PC-3 (cell line): ENCODE measurements around the gene CYP8B1. TPM values are rescaled to one million over a fixed set of nuclear protein-coding genes. Genes with fewer than 3 reads are reported as not detected.

Experiments used
- ATAC-seq: fragments of 200-7000 bp; cut with Tn5 transposase; 2 replicates; pipeline ENCODE4 v1.9.1; 2020; ENCODE audit warnings: mild to moderate bottlenecking, moderate library complexity
- BruUV-seq: library from RNA; stranded (reverse); fragments of 400-500 nt; replicated peaks from 2 replicates; lab custom pipeline; 2021; lab: Mats Ljungman, UMichigan
- CTCF ChIA-PET: fragments of 300-600 bp; sonication (Branson Sonifier 250); formaldehyde crosslinking; loops from one replicate; lab custom pipeline; 2022; ENCODE audit warnings: antibody characterized with exemption; lab: Charles Lee
- POLR2A ChIA-PET: fragments of 300-600 bp; sonication (Branson Sonifier 250); formaldehyde crosslinking; loops from one replicate; lab custom pipeline; 2022; ENCODE audit warnings: antibody characterized with exemption; ENCODE audit not compliant: unreplicated experiment; lab: Charles Lee
- DNase-seq: peaks from one replicate; pipeline ENCODE4 v3.0.0-alpha.2; 2015
- H2AFZ ChIP-seq: fragments of 300-600 bp; sonication (generic); 2 replicates; pipeline ENCODE4 v1.6.0; 2016; ENCODE audit warnings: antibody characterized with exemption, low read length
- H3F3A ChIP-seq: fragments of 300-600 bp; sonication (generic); one replicate; pipeline ENCODE4 v1.6.0; 2017; ENCODE audit warnings: antibody characterized with exemption, low read length, control low read depth, mild to moderate bottlenecking; ENCODE audit not compliant: unreplicated experiment
- H3K27ac ChIP-seq: fragments of 300-600 bp; sonication (generic); 2 replicates; pipeline ENCODE4 v1.5.1; 2016; ENCODE audit warnings: mild to moderate bottlenecking, low read length
- H3K27me3 ChIP-seq: fragments of 300-600 bp; sonication (generic); 2 replicates; pipeline ENCODE4 v1.6.1; 2016; ENCODE audit warnings: low read length, mixed read lengths
- H3K36me3 ChIP-seq: fragments of 300-600 bp; sonication (generic); 2 replicates; pipeline ENCODE4 v1.6.1; 2016; ENCODE audit warnings: low read depth, mixed run types, low read length, mixed read lengths
- H3K4me1 ChIP-seq: fragments of 300-600 bp; sonication (generic); 2 replicates; pipeline ENCODE4 v1.5.1; 2016; ENCODE audit warnings: low read length; ENCODE audit not compliant: insufficient read depth
- H3K4me2 ChIP-seq: fragments of 300-600 bp; sonication (generic); 2 replicates; pipeline ENCODE4 v1.6.0; 2016; ENCODE audit warnings: low read length
- H3K4me3 ChIP-seq: fragments of 300-600 bp; sonication (generic); 2 replicates; pipeline ENCODE4 v1.5.1; 2016; ENCODE audit warnings: mild to moderate bottlenecking, low read length, mixed read lengths
- H3K79me2 ChIP-seq: fragments of 300-600 bp; sonication (generic); 2 replicates; pipeline ENCODE4 v1.6.1; 2017; ENCODE audit warnings: low read length, mixed read lengths
- H3K9ac ChIP-seq: fragments of 300-600 bp; sonication (generic); 2 replicates; pipeline ENCODE4 v1.6.0; 2016; ENCODE audit warnings: mild to moderate bottlenecking, low read length
- H3K9me2 ChIP-seq: fragments of 300-600 bp; sonication (generic); replicated peaks from 2 replicates; pipeline ENCODE4 v1.6.1; 2016; ENCODE audit warnings: mixed run types, low read length, mixed read lengths
- H3K9me3 ChIP-seq: fragments of 300-600 bp; sonication (generic); 2 replicates; pipeline ENCODE4 v1.6.1; 2016; ENCODE audit warnings: low read length, mixed read lengths
- H4K20me1 ChIP-seq: fragments of 300-600 bp; sonication (generic); 2 replicates; pipeline ENCODE4 v1.6.1; 2016; ENCODE audit warnings: low read length, mixed read lengths
- EZH2 ChIP-seq: fragments of 300-600 bp; sonication (generic); IDR thresholded peaks from one replicate; pipeline ENCODE4 v1.6.1; 2017; ENCODE audit warnings: antibody characterized with exemption, mild to moderate bottlenecking, low read length; ENCODE audit not compliant: unreplicated experiment
- EZH2phosphoT487 ChIP-seq: fragments of 300-600 bp; sonication (generic); IDR thresholded peaks from 2 replicates; pipeline ENCODE4 v1.6.1; 2018; ENCODE audit warnings: mild to moderate bottlenecking, antibody characterized with exemption, low read length, borderline replicate concordance
- intact Hi-C: fragments of 100-400 bp; cut with micrococcal nuclease; formaldehyde crosslinking; loops from 2 replicates; pipeline ENCODE4 v1.9.0; 2023
- total RNA-seq: library from RNA; depleted of rRNA; stranded (reverse); fragments of >200 nt; gene quantifications from 2 replicates; pipeline ENCODE4 v1.2.3, GENCODE V29; 2014
- TF ChIP-seq, protein P1 (sequence below): fragments of 300-600 bp; sonication (generic); conservative IDR thresholded peaks from 2 replicates; pipeline ENCODE4 v1.5.1; 2017; ENCODE audit warnings: antibody characterized with exemption, low read depth, mild to moderate bottlenecking, low read length

The CYP8B1 gene
- total RNA-seq, 1 experiment from 2014 or later: not detected

DNA sequence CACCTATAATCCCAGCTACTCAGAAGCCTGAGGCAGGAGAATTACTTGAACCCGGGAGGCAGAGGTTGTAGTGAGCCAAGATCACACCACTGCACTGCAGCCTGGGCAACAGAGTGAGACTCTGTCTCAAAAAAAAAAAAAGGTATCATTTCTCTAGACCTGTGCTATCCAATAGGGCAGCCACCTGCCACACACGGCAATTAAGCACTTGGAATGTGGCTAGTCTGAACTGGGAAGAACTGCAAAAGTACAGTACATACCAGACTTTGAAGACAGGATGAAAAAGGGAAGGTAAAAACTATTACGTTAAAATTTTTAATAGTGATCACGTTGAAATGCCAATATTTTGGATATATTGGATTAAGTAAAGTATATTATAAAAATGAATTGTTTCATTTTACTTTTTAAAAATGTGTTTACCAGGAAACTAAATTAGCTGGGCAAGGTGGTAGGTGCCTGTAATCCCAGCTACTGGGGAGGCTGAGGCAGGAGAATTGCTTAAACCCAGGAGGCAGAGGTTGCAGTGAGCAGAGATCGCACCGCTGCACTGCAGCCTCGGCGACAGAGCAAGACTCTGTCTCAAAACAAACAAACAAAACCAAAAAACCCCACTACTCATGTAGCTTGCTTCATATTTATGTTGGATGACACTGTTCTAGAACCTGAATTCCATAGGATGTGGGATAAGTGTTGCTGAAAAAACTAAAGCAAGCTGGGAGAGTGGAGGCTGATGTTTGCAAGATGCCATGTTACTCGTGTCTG, 2.3 kb downstream of the CYP8B1 start:
- Histone ChIP-seq H4K20me1 (no peaks in the 10 kb centered on the region), H3K4me2 (no peak overlapping the region), H3K9me2 (no peaks in the 10 kb centered on the region), H3K4me1 (no peaks in the 10 kb centered on the region), H3K27me3 (0 out of 2 replicates have a peak, but pooled peaks cover 3% of the 10 kb centered on the region), H3K36me3 (no peaks in the 10 kb centered on the region), H3K9ac (no peak overlapping the region), H3K9me3 (no peaks in the 10 kb centered on the region), H3K79me2 (no peaks in the 10 kb centered on the region), H3F3A (no peaks in the 10 kb centered on the region), H3K4me3 (no peak overlapping the region), H3K27ac (no peak overlapping the region), H2AFZ (no peak overlapping the region)
- DNase-seq (no peak), ATAC-seq (no peak)
- no TSS peak for BruUV-seq
- TF ChIP-seq, protein P1, sequence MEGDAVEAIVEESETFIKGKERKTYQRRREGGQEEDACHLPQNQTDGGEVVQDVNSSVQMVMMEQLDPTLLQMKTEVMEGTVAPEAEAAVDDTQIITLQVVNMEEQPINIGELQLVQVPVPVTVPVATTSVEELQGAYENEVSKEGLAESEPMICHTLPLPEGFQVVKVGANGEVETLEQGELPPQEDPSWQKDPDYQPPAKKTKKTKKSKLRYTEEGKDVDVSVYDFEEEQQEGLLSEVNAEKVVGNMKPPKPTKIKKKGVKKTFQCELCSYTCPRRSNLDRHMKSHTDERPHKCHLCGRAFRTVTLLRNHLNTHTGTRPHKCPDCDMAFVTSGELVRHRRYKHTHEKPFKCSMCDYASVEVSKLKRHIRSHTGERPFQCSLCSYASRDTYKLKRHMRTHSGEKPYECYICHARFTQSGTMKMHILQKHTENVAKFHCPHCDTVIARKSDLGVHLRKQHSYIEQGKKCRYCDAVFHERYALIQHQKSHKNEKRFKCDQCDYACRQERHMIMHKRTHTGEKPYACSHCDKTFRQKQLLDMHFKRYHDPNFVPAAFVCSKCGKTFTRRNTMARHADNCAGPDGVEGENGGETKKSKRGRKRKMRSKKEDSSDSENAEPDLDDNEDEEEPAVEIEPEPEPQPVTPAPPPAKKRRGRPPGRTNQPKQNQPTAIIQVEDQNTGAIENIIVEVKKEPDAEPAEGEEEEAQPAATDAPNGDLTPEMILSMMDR: no peak
- TF ChIP-seq EZH2phosphoT487: no peak
- no peak for TF ChIP-seq EZH2
- intact Hi-C loops: no loop called here
- ChIA-PET POLR2A (no interaction called here), CTCF (no interaction called here)

DNA sequence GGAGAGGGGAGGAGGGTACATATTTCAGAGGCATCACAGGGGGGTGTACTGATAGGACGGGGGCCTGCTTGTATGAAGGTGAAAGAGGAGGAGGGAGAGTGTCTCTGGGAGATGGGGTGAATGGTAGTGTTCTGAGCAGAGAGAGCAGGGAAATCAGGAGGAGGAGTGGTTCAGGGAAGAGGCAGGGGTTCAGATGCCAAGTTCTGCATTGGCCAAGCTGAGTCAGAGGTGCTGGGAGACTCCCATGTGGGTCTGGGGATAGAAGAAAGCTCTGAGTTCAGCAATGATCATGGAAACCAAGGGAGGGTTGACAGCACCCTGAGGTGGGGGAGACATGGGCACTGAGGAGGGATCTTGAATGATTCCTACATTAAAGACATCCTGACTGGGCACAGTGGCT, 3.0 kb downstream of the CYP8B1 start:
- POLR2A ChIA-PET: no interaction called here
- Histone ChIP-seq H3K9ac (no peak overlapping the region), H3K4me1 (no peaks in the 10 kb centered on the region), H3K9me2 (no peaks in the 10 kb centered on the region), H3K9me3 (no peaks in the 10 kb centered on the region), H3K36me3 (no peaks in the 10 kb centered on the region), H3K79me2 (no peaks in the 10 kb centered on the region), H3F3A (no peaks in the 10 kb centered on the region), H3K27me3 (0 out of 2 replicates have a peak, but pooled peaks cover 3% of the 10 kb centered on the region), H3K4me3 (no peak overlapping the region), H3K4me2 (no peak overlapping the region), H3K27ac (no peak overlapping the region), H2AFZ (no peak overlapping the region), H4K20me1 (no peaks in the 10 kb centered on the region)
- TF ChIP-seq EZH2phosphoT487 (no peak), EZH2 (no peak)
- TF ChIP-seq, protein P1: no peak
- ATAC-seq (no peak), DNase-seq (no peak)
- CTCF ChIA-PET: no interaction called here
- intact Hi-C loops: no loop called here
- BruUV-seq: no TSS peak

DNA sequence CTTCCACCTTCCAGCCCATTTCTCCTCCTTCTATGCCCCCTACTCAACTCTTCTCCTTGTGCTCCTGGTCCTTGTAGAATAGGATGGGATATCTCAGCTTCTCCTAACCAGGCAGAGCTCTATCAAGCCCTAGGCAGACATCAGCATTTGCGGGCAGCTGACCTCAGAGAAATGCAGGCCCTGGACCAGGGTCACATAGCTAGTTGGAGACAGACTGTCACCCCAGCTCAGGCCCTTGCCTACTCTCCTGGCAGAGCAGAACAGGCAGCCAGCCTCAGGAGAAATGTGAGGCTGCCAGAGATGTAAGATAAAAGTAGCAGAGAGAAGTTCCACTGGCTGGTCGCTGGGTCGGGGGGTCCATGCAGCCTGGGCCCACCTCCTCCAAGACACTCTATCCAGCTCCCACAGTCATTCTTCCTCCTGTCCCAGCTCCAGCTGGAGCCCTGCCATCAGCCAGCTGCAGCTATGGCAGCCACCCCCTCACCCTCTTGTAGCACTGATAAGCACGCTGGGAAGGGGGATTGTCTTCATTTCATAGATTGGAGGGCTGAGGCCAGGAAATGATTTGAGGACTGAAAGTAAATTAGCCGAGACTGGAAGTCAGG, 4.0 kb downstream of the CYP8B1 start:
- no peak overlapping the region for H3K4me3 ChIP-seq
- BruUV-seq: no TSS peak
- H3K9ac ChIP-seq: no peak overlapping the region
- no peaks in the 10 kb centered on the region for H3K9me3 ChIP-seq
- no peaks in the 10 kb centered on the region for H3K4me1 ChIP-seq
- no peaks in the 10 kb centered on the region for H4K20me1 ChIP-seq
- no peak for DNase-seq
- ChIA-PET CTCF (no interaction called here), POLR2A (no interaction called here)
- no peak overlapping the region for H3K4me2 ChIP-seq
- TF ChIP-seq EZH2 (no peak), EZH2phosphoT487 (no peak)
- TF ChIP-seq, protein P1: no peak
- H3K9me2 ChIP-seq: no peaks in the 10 kb centered on the region
- no peaks in the 10 kb centered on the region for H3K36me3 ChIP-seq
- intact Hi-C loops: no loop called here
- H3K27me3 ChIP-seq: 0 out of 2 replicates have a peak, but pooled peaks cover 3% of the 10 kb centered on the region
- no peak for ATAC-seq
- H3K27ac ChIP-seq: no peak overlapping the region
- no peaks in the 10 kb centered on the region for H3F3A ChIP-seq
- H3K79me2 ChIP-seq: no peaks in the 10 kb centered on the region
- no peak overlapping the region for H2AFZ ChIP-seq
